Mammary epithelial cell (primary cell): ENCODE results near the gene DBNDD1.

Experiments used
- EZH2 ChIP-seq: IDR thresholded peaks from 2 replicates; pipeline ENCODE4 v1.6.1; 2012; ENCODE audit warnings: low read length, inconsistent platforms, borderline replicate concordance
- TF ChIP-seq, protein P1 (sequence below), 2 donors: IDR thresholded peaks in 1 of 2; conservative IDR thresholded peaks in 1 of 2; 2 replicates each; pipeline ENCODE4 v1.5.1; 2011 to 2012; ENCODE audit warnings: inconsistent platforms in 2 of 2, low read length in 2 of 2, mild to moderate bottlenecking in 2 of 2, control low read depth in 1 of 2, low read depth in 1 of 2; ENCODE audit not compliant: insufficient read depth in 1 of 2; ENCODE audit errors: extremely low read depth in 1 of 2

DNA sequence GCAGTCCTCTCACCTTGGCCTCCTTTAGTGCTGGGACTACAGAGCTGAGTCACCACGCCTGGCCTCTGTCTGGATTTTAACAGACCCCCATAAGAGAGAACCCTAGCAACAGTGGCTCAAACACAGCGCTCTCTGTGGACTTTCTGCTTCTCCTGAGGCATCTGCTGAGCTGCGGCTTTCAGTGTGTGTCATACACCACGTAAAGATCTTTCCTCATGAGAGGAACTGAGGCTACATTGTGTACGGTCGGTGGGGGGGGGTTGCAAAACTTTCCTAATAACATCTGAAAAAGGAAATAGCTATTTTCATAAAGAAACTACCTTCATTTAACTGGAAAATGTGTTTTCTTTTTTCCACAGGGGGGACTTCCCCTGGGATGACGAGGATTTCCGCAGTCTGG lies 37.8 kb downstream of the DBNDD1 start:
- no peak for TF ChIP-seq EZH2
- TF ChIP-seq, protein P1, sequence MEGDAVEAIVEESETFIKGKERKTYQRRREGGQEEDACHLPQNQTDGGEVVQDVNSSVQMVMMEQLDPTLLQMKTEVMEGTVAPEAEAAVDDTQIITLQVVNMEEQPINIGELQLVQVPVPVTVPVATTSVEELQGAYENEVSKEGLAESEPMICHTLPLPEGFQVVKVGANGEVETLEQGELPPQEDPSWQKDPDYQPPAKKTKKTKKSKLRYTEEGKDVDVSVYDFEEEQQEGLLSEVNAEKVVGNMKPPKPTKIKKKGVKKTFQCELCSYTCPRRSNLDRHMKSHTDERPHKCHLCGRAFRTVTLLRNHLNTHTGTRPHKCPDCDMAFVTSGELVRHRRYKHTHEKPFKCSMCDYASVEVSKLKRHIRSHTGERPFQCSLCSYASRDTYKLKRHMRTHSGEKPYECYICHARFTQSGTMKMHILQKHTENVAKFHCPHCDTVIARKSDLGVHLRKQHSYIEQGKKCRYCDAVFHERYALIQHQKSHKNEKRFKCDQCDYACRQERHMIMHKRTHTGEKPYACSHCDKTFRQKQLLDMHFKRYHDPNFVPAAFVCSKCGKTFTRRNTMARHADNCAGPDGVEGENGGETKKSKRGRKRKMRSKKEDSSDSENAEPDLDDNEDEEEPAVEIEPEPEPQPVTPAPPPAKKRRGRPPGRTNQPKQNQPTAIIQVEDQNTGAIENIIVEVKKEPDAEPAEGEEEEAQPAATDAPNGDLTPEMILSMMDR (conservative IDR thresholded peaks at IDR 0.05 in 1 of 2, IDR thresholded peaks at IDR 0.05 in 1 of 2; ENCODE audit: extremely low read depth in 1 of 2, insufficient read depth in 1 of 2, low read depth in 1 of 2, low read length in 2 of 2), result no peak
